C4-2B (cell line): ENCODE measurements around the gene CD300LD.

Source experiments
- ZFX ChIP-seq: fragments of 450-650 bp; IDR thresholded peaks from 2 replicates; pipeline ENCODE4 v1.6.1; 2017
- TF ChIP-seq, protein P1 (sequence below): fragments of 450-650 bp; conservative IDR thresholded peaks from 2 replicates; pipeline ENCODE4 v1.5.1; 2017; ENCODE audit warnings: mild to moderate bottlenecking

DNA sequence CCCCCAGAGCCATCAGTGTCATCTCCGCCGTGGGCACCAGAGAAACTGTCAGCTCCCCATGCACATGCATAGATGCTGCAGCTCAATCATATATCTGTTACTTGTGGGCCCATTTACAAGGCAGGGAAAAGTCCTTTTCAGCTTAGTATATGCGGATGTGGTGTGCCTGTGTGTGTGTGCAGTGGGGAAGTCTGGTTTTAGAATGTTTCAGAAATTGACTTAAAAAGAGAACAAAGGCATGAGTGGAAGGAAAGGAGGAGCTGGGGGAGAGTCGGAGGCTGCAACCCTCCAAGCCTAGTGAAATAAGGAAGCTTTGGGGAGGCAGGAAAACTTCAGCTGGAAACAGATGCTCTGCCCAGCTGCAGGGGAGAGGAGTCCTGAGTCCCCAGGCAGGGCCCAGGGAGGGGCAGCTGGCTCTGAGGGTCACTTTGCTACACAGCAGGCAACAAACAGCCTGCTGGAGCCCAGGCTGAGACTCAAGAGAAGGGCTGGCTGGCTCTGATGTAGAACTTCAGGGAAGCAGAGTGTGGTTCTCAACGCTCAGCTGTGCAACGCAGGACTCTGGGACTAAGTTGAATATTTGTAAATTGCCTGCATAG lies 11.1 kb upstream of the CD300LD start:
- TF ChIP-seq, protein P1, sequence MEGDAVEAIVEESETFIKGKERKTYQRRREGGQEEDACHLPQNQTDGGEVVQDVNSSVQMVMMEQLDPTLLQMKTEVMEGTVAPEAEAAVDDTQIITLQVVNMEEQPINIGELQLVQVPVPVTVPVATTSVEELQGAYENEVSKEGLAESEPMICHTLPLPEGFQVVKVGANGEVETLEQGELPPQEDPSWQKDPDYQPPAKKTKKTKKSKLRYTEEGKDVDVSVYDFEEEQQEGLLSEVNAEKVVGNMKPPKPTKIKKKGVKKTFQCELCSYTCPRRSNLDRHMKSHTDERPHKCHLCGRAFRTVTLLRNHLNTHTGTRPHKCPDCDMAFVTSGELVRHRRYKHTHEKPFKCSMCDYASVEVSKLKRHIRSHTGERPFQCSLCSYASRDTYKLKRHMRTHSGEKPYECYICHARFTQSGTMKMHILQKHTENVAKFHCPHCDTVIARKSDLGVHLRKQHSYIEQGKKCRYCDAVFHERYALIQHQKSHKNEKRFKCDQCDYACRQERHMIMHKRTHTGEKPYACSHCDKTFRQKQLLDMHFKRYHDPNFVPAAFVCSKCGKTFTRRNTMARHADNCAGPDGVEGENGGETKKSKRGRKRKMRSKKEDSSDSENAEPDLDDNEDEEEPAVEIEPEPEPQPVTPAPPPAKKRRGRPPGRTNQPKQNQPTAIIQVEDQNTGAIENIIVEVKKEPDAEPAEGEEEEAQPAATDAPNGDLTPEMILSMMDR = no peak
- no peak for TF ChIP-seq ZFX
